H1 (cell line): ENCODE results near the gene FGF10. TPM values are rescaled to one million over a fixed set of nuclear protein-coding genes. Genes with fewer than 3 reads are reported as not detected.

Source experiments
- CTCF ChIA-PET: fragments of 300-600 bp; sonication (Branson Sonifier 250); formaldehyde crosslinking; loops from one replicate; lab custom pipeline; 2021; ENCODE audit not compliant: partially characterized antibody; lab: Charles Lee
- POLR2A ChIA-PET: fragments of 300-600 bp; sonication (Branson Sonifier 250); formaldehyde crosslinking; loops from one replicate; lab custom pipeline; 2021; ENCODE audit warnings: inconsistent platforms; ENCODE audit not compliant: partially characterized antibody; lab: Charles Lee
- DNase-seq, 2 experiments: peaks; one replicate each; pipeline versions ENCODE4 v3.0.0 to v3.0.0-alpha.2; 2010 to 2022; ENCODE audit warnings: low spot score in 2 of 2, low read depth in 1 of 2, mixed read lengths in 1 of 2
- FAIRE-seq: peaks from 2 replicates; lab custom pipeline; 2011; peaks lifted over from hg19 to GRCh38; lab: Jason Lieb, UNC
- H2AFZ ChIP-seq: 2 replicates; pipeline ENCODE4 v1.8.1; 2012; ENCODE audit warnings: low read length, inconsistent platforms
- H2AK5ac ChIP-seq: 2 replicates; pipeline ENCODE4 v1.6.1; 2013; ENCODE audit warnings: low read depth, low read length
- H2BK120ac ChIP-seq: replicated peaks from 2 replicates; pipeline ENCODE3; 2013; ENCODE audit warnings: low read depth, low read length, inconsistent platforms
- H2BK12ac ChIP-seq: 2 replicates; pipeline ENCODE4 v1.6.1; 2013; ENCODE audit warnings: low read depth, low read length
- H2BK15ac ChIP-seq: 2 replicates; pipeline ENCODE4 v1.6.1; 2013; ENCODE audit warnings: low read length
- H2BK20ac ChIP-seq: 2 replicates; pipeline ENCODE4 v1.6.1; 2013; ENCODE audit warnings: low read length
- H2BK5ac ChIP-seq: 2 replicates; pipeline ENCODE4 v1.6.1; 2013; ENCODE audit warnings: low read depth, low read length
- H3K14ac ChIP-seq: 2 replicates; pipeline ENCODE4 v1.6.1; 2013; ENCODE audit warnings: inconsistent platforms; ENCODE audit not compliant: insufficient read length
- H3K18ac ChIP-seq: 2 replicates; pipeline ENCODE4 v1.6.1; 2013; ENCODE audit warnings: low read length; ENCODE audit errors: extremely low read depth
- H3K23ac ChIP-seq: 2 replicates; pipeline ENCODE4 v1.6.1; 2013; ENCODE audit warnings: inconsistent platforms; ENCODE audit not compliant: insufficient read length
- H3K23me2 ChIP-seq: 2 replicates; pipeline ENCODE4 v1.6.1; 2013; ENCODE audit warnings: low read depth, low read length
- H3K27ac ChIP-seq: 2 replicates; pipeline ENCODE4 v1.6.1; 2011; ENCODE audit warnings: low read depth, low read length, inconsistent platforms
- H3K27me3 ChIP-seq, 4 experiments: replicated peaks in 1 of 4; 1 replicate in 1 of 4; 2 replicates in 3 of 4; pipeline versions ENCODE4 v1.6.1 to v1.8.1; 2011 to 2013; ENCODE audit warnings: low read length in 3 of 4, mild to moderate bottlenecking in 3 of 4, inconsistent platforms in 2 of 4, mixed read lengths in 2 of 4, moderate library complexity in 1 of 4; ENCODE audit not compliant: control insufficient read depth in 3 of 4, insufficient read depth in 3 of 4; ENCODE audit errors: extremely low read depth in 1 of 4
- H3K36me3 ChIP-seq, 4 experiments: 2 replicates each; pipeline versions ENCODE4 v1.6.1 to v1.8.1; 2011 to 2013; ENCODE audit warnings: mild to moderate bottlenecking in 4 of 4, low read length in 3 of 4, moderate library complexity in 2 of 4, control low read depth in 1 of 4, inconsistent platforms in 1 of 4; ENCODE audit not compliant: insufficient read depth in 4 of 4, control insufficient read depth in 2 of 4
- H3K4ac ChIP-seq: replicated peaks from 2 replicates; pipeline ENCODE3; 2013; ENCODE audit warnings: low read length, low read depth, mixed read lengths, inconsistent platforms; ENCODE audit not compliant: insufficient read length
- H3K4me1 ChIP-seq, 4 experiments: replicated peaks in 1 of 4; 1 replicate in 1 of 4; 2 replicates in 3 of 4; pipeline versions ENCODE4 v1.6.1 to v1.8.1; 2011 to 2013; ENCODE audit warnings: low read length in 3 of 4, inconsistent platforms in 2 of 4, mixed read lengths in 1 of 4; ENCODE audit not compliant: insufficient read depth in 4 of 4, control insufficient read depth in 3 of 4
- H3K4me2 ChIP-seq, 2 experiments: 2 replicates each; pipeline versions ENCODE4 v1.6.1 to v1.8.1; 2011 to 2013; ENCODE audit warnings: low read depth in 2 of 2, low read length in 2 of 2, control low read depth in 1 of 2, inconsistent platforms in 1 of 2, mild to moderate bottlenecking in 1 of 2; ENCODE audit not compliant: insufficient read depth in 1 of 2
- H3K4me3 ChIP-seq, 4 experiments: fragments of 200-600, 300-600 bp in 1 of 4; sonication (generic), shearing (Covaris generic), sonication (Bioruptor Twin) in 1 of 4; 2 replicates each; pipeline versions ENCODE4 v1.5.1 to v1.8.1; 2011 to 2016; ENCODE audit warnings: low read length in 4 of 4, low read depth in 3 of 4, control low read depth in 2 of 4, inconsistent platforms in 2 of 4, mild to moderate bottlenecking in 2 of 4, mixed read lengths in 1 of 4, moderate library complexity in 1 of 4; ENCODE audit not compliant: insufficient read depth in 2 of 4; ENCODE audit errors: extremely low read depth in 1 of 4
- H3K56ac ChIP-seq: replicated peaks from 2 replicates; pipeline ENCODE3; 2013; ENCODE audit warnings: low read depth, mild to moderate bottlenecking, mixed read lengths, low read length, inconsistent platforms; ENCODE audit not compliant: insufficient read length
- H3K79me1 ChIP-seq: 2 replicates; pipeline ENCODE4 v1.6.1; 2013; ENCODE audit warnings: low read depth, low read length, control low read depth
- H3K79me2 ChIP-seq, 2 experiments: 2 replicates each; pipeline versions ENCODE4 v1.6.1 to v1.8.1; 2012 to 2013; ENCODE audit warnings: low read length in 2 of 2, mild to moderate bottlenecking in 2 of 2, inconsistent platforms in 1 of 2; ENCODE audit not compliant: insufficient read depth in 2 of 2, control insufficient read depth in 1 of 2
- H3K9ac ChIP-seq, 4 experiments: replicated peaks in 1 of 4; 1 replicate in 1 of 4; 2 replicates in 3 of 4; pipeline versions ENCODE4 v1.6.1 to v1.8.1; 2011 to 2013; ENCODE audit warnings: low read depth in 3 of 4, low read length in 3 of 4, control low read depth in 2 of 4, mild to moderate bottlenecking in 2 of 4, moderate library complexity in 2 of 4, inconsistent platforms in 1 of 4; ENCODE audit errors: extremely low read depth in 1 of 4
- H3K9me3 ChIP-seq, 2 experiments: 2 replicates each; pipeline versions ENCODE4 v1.6.1 to v1.8.1; 2012 to 2013; ENCODE audit warnings: mild to moderate bottlenecking in 2 of 2, moderate library complexity in 2 of 2, control low read depth in 1 of 2, inconsistent platforms in 1 of 2, low read depth in 1 of 2, low read length in 1 of 2, mixed read lengths in 1 of 2; ENCODE audit not compliant: insufficient read depth in 2 of 2
- H4K20me1 ChIP-seq, 2 experiments: replicated peaks in 1 of 2; 2 replicates each; pipeline versions ENCODE3 to v1.8.1; 2011 to 2013; ENCODE audit warnings: inconsistent platforms in 2 of 2, low read length in 2 of 2, mild to moderate bottlenecking in 1 of 2; ENCODE audit not compliant: insufficient read depth in 2 of 2, control insufficient read depth in 1 of 2
- H4K5ac ChIP-seq: 2 replicates; pipeline ENCODE4 v1.6.1; 2013; ENCODE audit warnings: low read length, low read depth, mixed read lengths, inconsistent platforms; ENCODE audit not compliant: insufficient read length
- H4K8ac ChIP-seq: 2 replicates; pipeline ENCODE4 v1.8.0; 2013; ENCODE audit warnings: mild to moderate bottlenecking, moderate library complexity, low read length, inconsistent platforms; ENCODE audit not compliant: insufficient read depth; ENCODE audit errors: extremely low read depth
- H4K91ac ChIP-seq: replicated peaks from 2 replicates; pipeline ENCODE3; 2013; ENCODE audit warnings: low read length, mixed read lengths, inconsistent platforms; ENCODE audit not compliant: insufficient read length
- E2F6 ChIP-seq: IDR thresholded peaks from 2 replicates; pipeline ENCODE4 v1.6.1; 2012; ENCODE audit warnings: inconsistent platforms
- SIRT6 ChIP-seq: IDR thresholded peaks from one replicate; pipeline ENCODE4 v1.7.1; 2012; ENCODE audit warnings: low read length, inconsistent platforms
- WGBS, 2 experiments: shearing (Covaris generic) in 1 of 2; methylation state at CpG; one replicate each; pipeline versions ENCODE4 v1.1.6 to v1.1.7; 2013 to 2015; ENCODE audit warnings: low lambda C conversion rate in 2 of 2, mixed read lengths in 2 of 2, inconsistent platforms in 1 of 2, low coverage in 1 of 2, missing lambda C conversion rate in 1 of 2; ENCODE audit not compliant: insufficient replicate concordance in 2 of 2, insufficient coverage in 1 of 2, insufficient read length in 1 of 2; ENCODE audit errors: extremely low coverage in 1 of 2, missing lambda C conversion rate in 1 of 2; 5-methylcytosine and 5-hydroxymethylcytosine counted together
- polyA plus RNA-seq, 7 experiments: library from polyadenylated mRNA; depleted of rRNA in 3 of 7; stranded (reverse) in 5 of 7; unstranded in 2 of 7; fragments of >200 nt in 5 of 7; fragments of 200-250 nt in 2 of 7; gene quantifications; 1 replicate in 5 of 7; 2 replicates in 1 of 7; 4 replicates in 1 of 7; pipeline versions ENCODE4 v1.2.1 to v1.2.3, GENCODE V29; 2011 to 2013; ENCODE audit warnings: missing spikeins in 2 of 7, mixed read lengths in 2 of 7
- total RNA-seq: library from RNA; stranded (reverse); fragmentation: NEBNext Ultra II Directional; extraction: Animal tissue kit (Norgen Biotek cat#: 25700); gene quantifications from 2 replicates; pipeline ENCODE4 v1.2.1, GENCODE V29; 2021

Gene FGF10
- total and polyA plus RNA-seq, 2 of the 8 experiments (the other 6 are each of a cell fraction or from before 2014, with no cell fraction given) = 0.06 to 0.54 TPM

DNA sequence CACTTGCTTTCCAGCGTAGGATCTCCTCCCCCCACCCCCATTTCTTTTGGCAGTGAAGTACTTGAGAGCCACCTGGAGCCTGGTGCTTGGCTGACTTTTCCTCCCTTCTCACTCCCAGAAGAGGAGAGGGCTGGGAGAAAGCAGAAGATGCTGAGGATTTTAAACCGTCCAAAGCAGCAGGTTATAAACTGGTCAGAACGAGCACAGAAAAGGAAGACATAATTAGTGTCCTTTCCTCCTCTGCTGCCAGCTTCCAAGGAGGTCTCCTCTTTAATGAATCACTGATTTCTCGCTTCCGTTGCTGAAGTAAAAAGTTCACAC lies 563 bp upstream of the FGF10 start:
- no peak overlapping the region; the same call in 1 of the 2 replicates for H3K18ac ChIP-seq
- no peaks in the 10 kb centered on the region for H3K9me3 ChIP-seq
- WGBS, 2 experiments = 0% methylated on average over 5 of the region's 5 CpGs; no CpG with 5 or more reads in 1 of the 2 experiments
- H2BK12ac ChIP-seq = no peak overlapping the region
- H3K4me1 ChIP-seq = peaks cover 2 to 11% (median 4%) of the 10 kb centered on the region in 4 experiments; a peak in 5 of 7 replicates
- no peaks in the 10 kb centered on the region for H4K20me1 ChIP-seq
- no peak overlapping the region for H3K56ac ChIP-seq
- H3K23me2 ChIP-seq = peaks cover 16% of the 10 kb centered on the region
- TF ChIP-seq E2F6 (peak; percentile 52; the same call in 1 of the 2 replicates), SIRT6 (no peak)
- peak overlapping the region; percentile 96 for H2AFZ ChIP-seq
- no peak overlapping the region for H3K14ac ChIP-seq
- no peak overlapping the region for H4K91ac ChIP-seq
- FAIRE-seq = no peak
- H3K27me3 ChIP-seq = peaks cover 6 to 32% (median 25%) of the 10 kb centered on the region in 4 experiments
- no peak overlapping the region for H4K8ac ChIP-seq
- no peak for DNase-seq
- CTCF ChIA-PET = interaction anchor here (0.6 to 1.2 kb wide), 2 partner anchors 57 to 100 kb away, joined by 3 read pairs; no protein-coding TSS in a partner anchor
- no peak overlapping the region for H3K4ac ChIP-seq
- H2BK120ac ChIP-seq = no peak overlapping the region
- peak overlapping the region in 1 of 4 experiments; percentile 32; a peak in 2 of 7 replicates for H3K9ac ChIP-seq
- H3K79me2 ChIP-seq = no peaks in the 10 kb centered on the region
- no peak overlapping the region for H3K23ac ChIP-seq
- H3K36me3 ChIP-seq = no peaks in the 10 kb centered on the region
- no peaks in the 10 kb centered on the region for H3K79me1 ChIP-seq
- H3K4me3 ChIP-seq = peak overlapping the region; percentile 56 to 72 (median 61)
- no peak overlapping the region for H2BK15ac ChIP-seq
- H2BK20ac ChIP-seq = 0 out of 2 replicates have a peak overlapping the region, but pooled peaks have one; percentile 21
- H3K4me2 ChIP-seq = peak overlapping the region; percentile 83 to 96
- no peak overlapping the region for H2BK5ac ChIP-seq
- no peak overlapping the region for H3K27ac ChIP-seq
- POLR2A ChIA-PET = no interaction called here
- no peak overlapping the region for H4K5ac ChIP-seq
- H2AK5ac ChIP-seq = no peak overlapping the region
